Panc1 (cell line): Measurements from ENCODE around the gene NCAPG2. TPM values are rescaled to one million over a fixed set of nuclear protein-coding genes. Genes with fewer than 3 reads are reported as not detected.

Experiments used
- ATAC-seq: fragments of 200-7000 bp; cut with Tn5 transposase; 2 replicates; pipeline ENCODE4 v1.9.1; 2020; ENCODE audit warnings: mild to moderate bottlenecking, moderate library complexity
- BruUV-seq: library from RNA; stranded (reverse); fragments of 400-500 nt; replicated peaks from 2 replicates; lab custom pipeline; 2021; lab: Mats Ljungman, UMichigan
- CTCF ChIA-PET: fragments of 300-600 bp; sonication (Branson Sonifier 250); formaldehyde crosslinking; loops from one replicate; lab custom pipeline; 2022; ENCODE audit warnings: antibody characterized with exemption; lab: Charles Lee
- POLR2A ChIA-PET: fragments of 300-600 bp; sonication (Branson Sonifier 250); formaldehyde crosslinking; loops from one replicate; lab custom pipeline; 2022; ENCODE audit warnings: antibody characterized with exemption; lab: Charles Lee
- DNase-seq: peaks from one replicate; pipeline ENCODE4 v3.0.0-alpha.2; 2010; ENCODE audit warnings: low read depth, low spot score
- H3K27ac ChIP-seq: 2 replicates; pipeline ENCODE4 v1.5.1; 2011; ENCODE audit warnings: mild to moderate bottlenecking, low read length, inconsistent platforms
- H3K27me3 ChIP-seq: fragments of 200-500 bp; sonication (Bioruptor generic); 2 replicates; pipeline ENCODE4 v1.6.0; 2014; ENCODE audit warnings: low read length, inconsistent platforms; ENCODE audit not compliant: control insufficient read depth, insufficient read depth
- H3K36me3 ChIP-seq: fragments of 200-500 bp; sonication (Bioruptor generic); 2 replicates; pipeline ENCODE4 v1.5.1; 2014; ENCODE audit warnings: inconsistent platforms, mild to moderate bottlenecking, low read length, moderate library complexity; ENCODE audit not compliant: control insufficient read depth, insufficient read depth
- H3K4me1 ChIP-seq: 2 replicates; pipeline ENCODE4 v1.5.1; 2011; ENCODE audit warnings: inconsistent platforms, mild to moderate bottlenecking, low read length, moderate library complexity; ENCODE audit not compliant: control insufficient read depth, insufficient read depth
- H3K4me3 ChIP-seq, 2 experiments: 2 replicates each; pipeline ENCODE4 v1.5.1; 2011 to 2012; ENCODE audit warnings: low read depth in 2 of 2, low read length in 2 of 2, mild to moderate bottlenecking in 2 of 2, inconsistent platforms in 1 of 2, moderate library complexity in 1 of 2
- H3K9me3 ChIP-seq: fragments of 200-500 bp; sonication (Bioruptor generic); 2 replicates; pipeline ENCODE4 v1.5.1; 2014; ENCODE audit warnings: low read depth, mild to moderate bottlenecking, inconsistent platforms, low read length, moderate library complexity; ENCODE audit not compliant: control insufficient read depth, insufficient read depth
- CTCF ChIP-seq: fragments of 450-650 bp; IDR thresholded peaks from 2 replicates; pipeline ENCODE4 v1.5.1; 2017; ENCODE audit warnings: mild to moderate bottlenecking
- POLR2AphosphoS5 ChIP-seq: IDR thresholded peaks from 2 replicates; pipeline ENCODE4 v1.6.1; 2012; ENCODE audit warnings: mild to moderate bottlenecking, low read depth, low read length, moderate library complexity
- REST ChIP-seq, 2 experiments: IDR thresholded peaks; 2 replicates each; pipeline ENCODE4 v1.6.1; 2011 to 2012; ENCODE audit warnings: low read depth in 2 of 2, control low read depth in 1 of 2, low read length in 1 of 2, mild to moderate bottlenecking in 1 of 2, moderate library complexity in 1 of 2; ENCODE audit not compliant: insufficient read depth in 1 of 2
- SIN3A ChIP-seq: IDR thresholded peaks from 2 replicates; pipeline ENCODE4 v1.6.1; 2012; ENCODE audit warnings: low read depth, mild to moderate bottlenecking, low read length, moderate library complexity, borderline replicate concordance; ENCODE audit not compliant: insufficient read depth
- TCF7L2 ChIP-seq: IDR thresholded peaks from 2 replicates; pipeline ENCODE4 v1.6.1; 2011; ENCODE audit warnings: mild to moderate bottlenecking, low read depth, low read length, inconsistent platforms
- in situ Hi-C: cut with HindIII; loops from 2 replicates; pipeline ENCODE4 v1.10.0; 2016; ENCODE audit warnings: low sequenced_read_pairs, low pct_unique_long_range_greater_than_20kb
- intact Hi-C: fragments of 100-400 bp; cut with micrococcal nuclease; formaldehyde crosslinking; loops from one replicate; pipeline ENCODE4 v1.10.0; 2022; ENCODE audit not compliant: unreplicated experiment
- total RNA-seq: library from RNA; stranded (reverse); gene quantifications from one replicate; pipeline ENCODE4 v1.2.1, GENCODE V29; 2021; ENCODE audit not compliant: unreplicated experiment

Gene NCAPG2
- total RNA-seq, 1 experiment from 2014 or later, result 81.4 TPM

GRCh38 chr7:158735935-158736334, 31.3 kb upstream of the NCAPG2 start:
- Histone ChIP-seq H3K9me3 (no peaks in the 10 kb centered on the region), H3K36me3 (peaks cover 21% of the 10 kb centered on the region), H3K27me3 (no peaks in the 10 kb centered on the region), H3K4me3 (no peak overlapping the region), H3K27ac (no peak overlapping the region), H3K4me1 (no peaks in the 10 kb centered on the region)
- ChIA-PET CTCF (no interaction called here), POLR2A (no interaction called here)
- in situ Hi-C loops (no loop called here), intact Hi-C loops (no loop called here)
- no peak for ATAC-seq
- TF ChIP-seq SIN3A (no peak), CTCF (no peak), TCF7L2 (no peak), POLR2AphosphoS5 (no peak), REST (IDR thresholded peaks at IDR 0.05; ENCODE audit: insufficient read depth in 1 of 2, low read depth in 2 of 2, low read length in 1 of 2) (no peak)
- DNase-seq, result no peak
- no TSS peak for BruUV-seq

GRCh38 chr7:158734861-158735260, 30.3 kb upstream of the NCAPG2 start:
- no TSS peak for BruUV-seq
- ATAC-seq, result no peak
- no peak overlapping the region for H3K27ac ChIP-seq

More at GRCh38 chr7:158734861-158735260, 30.3 kb upstream of the NCAPG2 start:
- H3K4me1 ChIP-seq, result no peaks in the 10 kb centered on the region
- POLR2A ChIA-PET, result no interaction called here
- CTCF ChIA-PET, result no interaction called here
- DNase-seq, result no peak
- intact Hi-C loops, result no loop called here
- H3K36me3 ChIP-seq, result peaks cover 20% of the 10 kb centered on the region
- H3K9me3 ChIP-seq, result no peaks in the 10 kb centered on the region
- H3K27me3 ChIP-seq, result no peaks in the 10 kb centered on the region
- no peak overlapping the region for H3K4me3 ChIP-seq
- in situ Hi-C loops, result no loop called here
- no peak for TF ChIP-seq SIN3A
- TF ChIP-seq POLR2AphosphoS5, result no peak
- no peak for TF ChIP-seq REST (IDR thresholded peaks at IDR 0.05; ENCODE audit: insufficient read depth in 1 of 2, low read depth in 2 of 2, low read length in 1 of 2)
- TF ChIP-seq CTCF, result no peak
- TF ChIP-seq TCF7L2, result no peak
